Measurements from ENCODE around the gene STEAP3. TPM values are rescaled to one million over a fixed set of nuclear protein-coding genes. Genes with fewer than 3 reads are reported as not detected.
A peak's percentile ranks its signal among the peaks of the same experiment; 100 is the strongest.

The STEAP3 gene
- total and polyA plus RNA-seq, 8 donors: 6.6 to 28.2 (median 19.5) TPM

GRCh38 chr2:119279666-119280065 lies 56.0 kb downstream of the STEAP3 start:
- no peak for TF ChIP-seq CTCF (IDR thresholded peaks at IDR 0.05)
- H3K9me3 ChIP-seq: no peaks in the 10 kb centered on the region
- no peaks in the 10 kb centered on the region for H3K36me3 ChIP-seq
- H3K27ac ChIP-seq: no peak overlapping the region
- ATAC-seq (peak in 2 of 4 donors; percentile 20 to 45), FAIRE-seq (no peak), DNase-seq (no peak)
- intact Hi-C loops (cut with DNase I): loop anchor here in 1 of 3 donors (10.0 kb wide), 1 partner anchor 265 kb away; no protein-coding TSS in a partner anchor
- WGBS, 2 donors: 74 to 78% methylated on average over 6 of the region's 6 CpGs
- H3K4me3 ChIP-seq: no peak overlapping the region
- no peaks in the 10 kb centered on the region for H3K27me3 ChIP-seq
- peaks cover 0 to 7% (median 0%) of the 10 kb centered on the region in 3 donors for H3K4me1 ChIP-seq

GRCh38 chr2:119280680-119281079 lies 57.0 kb downstream of the STEAP3 start:
- intact Hi-C loops (cut with DNase I): loop anchor here in 1 of 3 donors (10.0 kb wide), 1 partner anchor 266 kb away; no protein-coding TSS in a partner anchor
- Histone ChIP-seq H3K27ac (no peak overlapping the region), H3K27me3 (no peaks in the 10 kb centered on the region), H3K9me3 (no peaks in the 10 kb centered on the region), H3K4me3 (no peak overlapping the region), H3K4me1 (peaks cover 0 to 7% (median 0%) of the 10 kb centered on the region in 3 donors), H3K36me3 (no peaks in the 10 kb centered on the region)
- no peak for FAIRE-seq
- ATAC-seq: no peak
- no peak for DNase-seq
- no peak for TF ChIP-seq CTCF (IDR thresholded peaks at IDR 0.05)
- WGBS, 2 donors: 66 to 70% methylated on average over 4 of the region's 4 CpGs

- TF ChIP-seq CTCF (IDR thresholded peaks at IDR 0.05): no peak
- Histone ChIP-seq H3K27me3 (no peaks in the 10 kb centered on the region), H3K36me3 (no peaks in the 10 kb centered on the region), H3K4me3 (no peak overlapping the region), H3K9me3 (no peaks in the 10 kb centered on the region), H3K4me1 (peaks cover 0 to 7% (median 0%) of the 10 kb centered on the region in 3 donors), H3K27ac (peak overlapping the region in 2 of 4 donors; percentile 19 to 26)
- peak in 2 of 4 donors; percentile 5 to 15 for ATAC-seq
- DNase-seq: no peak
- FAIRE-seq: no peak
- WGBS, 2 donors: 78 to 80% methylated on average over 21 of the region's 21 CpGs
- intact Hi-C loops (cut with DNase I): loop anchor here in 1 of 3 donors (10.0 kb wide), 1 partner anchor 268 kb away; no protein-coding TSS in a partner anchor
Measured at GRCh38 chr2:119282146-119282995, 58.7 kb downstream of the STEAP3 start.

GRCh38 chr2:119282996-119283511 lies 59.4 kb downstream of the STEAP3 start:
- Histone ChIP-seq H3K36me3 (no peaks in the 10 kb centered on the region), H3K27me3 (no peaks in the 10 kb centered on the region), H3K4me1 (peaks cover 0 to 7% (median 0%) of the 10 kb centered on the region in 3 donors), H3K27ac (peak overlapping the region in 2 of 4 donors; percentile 26 to 53), H3K9me3 (no peaks in the 10 kb centered on the region), H3K4me3 (no peak overlapping the region)
- TF ChIP-seq CTCF (IDR thresholded peaks at IDR 0.05): no peak
- FAIRE-seq: no peak
- peak; percentile 55 to 82 (median 74) for ATAC-seq
- DNase-seq: peak in 2 of 6 donors; percentile 42 to 44
- whole genome bisulfite sequencing, 2 donors: 67 to 72% methylated on average over 4 of the region's 4 CpGs
- intact Hi-C loops (cut with DNase I): loop anchor here in 1 of 3 donors (10.0 kb wide), 1 partner anchor 268 kb away; no protein-coding TSS in a partner anchor
